ENCODE measurements around the gene LAMA2. TPM values are rescaled to one million over a fixed set of nuclear protein-coding genes. Genes with fewer than 3 reads are reported as not detected.

LAMA2 gene
- total RNA-seq, 1 experiment from 2014 or later, result 4.2 TPM

- WGBS (ENCODE audit: extremely low coverage, insufficient read length, low lambda C conversion rate), result no CpG with 5 or more reads among the region's 3 CpGs
- Histone ChIP-seq H3K23me2 (ENCODE audit: insufficient read length, low read depth, low read length, poor library complexity, severe bottlenecking) (no peaks in the 10 kb centered on the region), H4K5ac (ENCODE audit: insufficient read length, low read depth, low read length) (no peak overlapping the region), H3K27ac (ENCODE audit: insufficient read length, low read depth, low read length) (peak overlapping the region; percentile 1), H3K79me1 (ENCODE audit: insufficient read depth, low read depth, low read length, poor library complexity, severe bottlenecking) (no peaks in the 10 kb centered on the region), H2AFZ (ENCODE audit: low read length) (no peak overlapping the region), H2BK120ac (ENCODE audit: low read depth, low read length, poor library complexity, severe bottlenecking) (no peak overlapping the region), H2BK20ac (ENCODE audit: low read depth, low read length, poor library complexity, severe bottlenecking) (no peak overlapping the region), H4K91ac (ENCODE audit: insufficient read length, low read depth, low read length) (no peak overlapping the region), H3K18ac (ENCODE audit: insufficient read length, low read depth, low read length) (no peak overlapping the region), H4K8ac (replicated peaks; ENCODE audit: insufficient read length, low read depth, low read length) (no peak overlapping the region), H3K79me2 (ENCODE audit: insufficient read depth, low read length) (no peaks in the 10 kb centered on the region), H3K4me1 (ENCODE audit: insufficient read depth, low read length) (peaks cover 3% of the 10 kb centered on the region; the same call in 1 of the 2 replicates), H3K4ac (ENCODE audit: low read depth, low read length) (no peak overlapping the region), H2BK12ac (ENCODE audit: insufficient read length, low read depth, low read length) (no peak overlapping the region), H2BK15ac (ENCODE audit: low read depth, low read length) (no peak overlapping the region), H3T11ph (ENCODE audit: low read length) (no peak overlapping the region), H3K14ac (ENCODE audit: insufficient read depth, low read length) (no peak overlapping the region), H2BK5ac (ENCODE audit: insufficient read length, low read length) (no peak overlapping the region), H4K20me1 (ENCODE audit: control insufficient read depth, insufficient read depth, insufficient read length) (no peaks in the 10 kb centered on the region), H3K9ac (ENCODE audit: extremely low read depth, insufficient read length, low read length) (no peak overlapping the region), H3K4me2 (ENCODE audit: insufficient read depth, insufficient read length, low read length) (no peak overlapping the region), H3K27me3 (ENCODE audit: insufficient read depth, low read length) (no peaks in the 10 kb centered on the region), H3K9me3 (ENCODE audit: control insufficient read depth, low read depth, low read length) (no peaks in the 10 kb centered on the region), H3K56ac (ENCODE audit: insufficient read length, low read depth, low read length) (no peak overlapping the region), H3K23ac (ENCODE audit: insufficient read length, low read depth, low read length) (no peak overlapping the region), H2AK5ac (ENCODE audit: insufficient read length, low read length) (no peak overlapping the region)
- H3K4me3 Mint-ChIP-seq, result peak overlapping the region; percentile 4 to 44; a peak in 3 of 5 replicates
- H3K27ac Mint-ChIP-seq, result peak overlapping the region; percentile 76 to 99 (median 94); a peak in 6 of 7 replicates
- no peak for TF ChIP-seq CTCF (conservative IDR thresholded peaks at IDR 0.05)
- H3K36me3 Mint-ChIP-seq (ENCODE audit: insufficient read depth in 1 of 3, low read depth in 3 of 3), result peaks cover 5 to 18% (median 12%) of the 10 kb centered on the region in 3 experiments; a peak in 5 of 7 replicates
- no peaks in the 10 kb centered on the region for H3K27me3 Mint-ChIP-seq (ENCODE audit: low read depth)
- H3K9me3 Mint-ChIP-seq, result peaks cover 0 to 8% of the 10 kb centered on the region in 2 experiments; a peak in 1 of 5 replicates
- DNase-seq, result peak; percentile 80
- peaks cover 37% of the 10 kb centered on the region in 2 experiments for H3K4me1 Mint-ChIP-seq
These were observed 435.2 kb downstream of the LAMA2 start for GRCh38 chr6:129317931-129318820.
